ENCODE data around the gene THAP10. TPM values are rescaled to one million over a fixed set of nuclear protein-coding genes. Genes with fewer than 3 reads are reported as not detected.

Gene THAP10
- total RNA-seq, 3 donors from 2014 or later, result 1.2 to 2.7 (median 1.6) TPM

DNA sequence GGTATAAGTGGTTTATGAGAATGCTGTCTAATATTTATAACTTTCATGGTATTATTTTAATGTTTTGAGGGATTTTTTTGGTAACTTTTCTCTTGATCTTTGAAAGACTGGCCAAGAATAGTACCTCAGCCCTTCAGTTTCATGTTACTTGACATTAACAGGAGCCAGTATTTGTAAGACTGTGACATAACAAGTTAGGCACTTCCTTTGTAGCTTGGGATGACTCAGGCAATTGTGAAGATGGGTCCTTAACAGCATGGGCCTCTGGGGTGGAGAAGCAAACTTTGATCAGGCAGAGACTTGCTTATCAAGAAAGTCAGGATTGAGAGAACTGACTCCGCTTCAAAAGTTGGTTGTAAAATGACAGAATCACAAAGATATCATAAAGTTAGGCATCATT is 9.9 kb upstream of the THAP10 start:
- ATAC-seq, result peak; percentile 97
- Histone ChIP-seq H3K9me3 (peaks cover under 1% of the 10 kb centered on the region), H3K36me3 (ENCODE audit: low read depth) (no peaks in the 10 kb centered on the region), H3K4me1 (ENCODE audit: low read depth) (no peaks in the 10 kb centered on the region), H3K4me3 (no peak overlapping the region)
- peak in 1 of 3 donors; percentile 9 for DNase-seq
- TF ChIP-seq CTCF (IDR thresholded peaks at IDR 0.05), result no peak
- intact Hi-C loops (cut with DNase I, micrococcal nuclease), result no loop called here

DNA sequence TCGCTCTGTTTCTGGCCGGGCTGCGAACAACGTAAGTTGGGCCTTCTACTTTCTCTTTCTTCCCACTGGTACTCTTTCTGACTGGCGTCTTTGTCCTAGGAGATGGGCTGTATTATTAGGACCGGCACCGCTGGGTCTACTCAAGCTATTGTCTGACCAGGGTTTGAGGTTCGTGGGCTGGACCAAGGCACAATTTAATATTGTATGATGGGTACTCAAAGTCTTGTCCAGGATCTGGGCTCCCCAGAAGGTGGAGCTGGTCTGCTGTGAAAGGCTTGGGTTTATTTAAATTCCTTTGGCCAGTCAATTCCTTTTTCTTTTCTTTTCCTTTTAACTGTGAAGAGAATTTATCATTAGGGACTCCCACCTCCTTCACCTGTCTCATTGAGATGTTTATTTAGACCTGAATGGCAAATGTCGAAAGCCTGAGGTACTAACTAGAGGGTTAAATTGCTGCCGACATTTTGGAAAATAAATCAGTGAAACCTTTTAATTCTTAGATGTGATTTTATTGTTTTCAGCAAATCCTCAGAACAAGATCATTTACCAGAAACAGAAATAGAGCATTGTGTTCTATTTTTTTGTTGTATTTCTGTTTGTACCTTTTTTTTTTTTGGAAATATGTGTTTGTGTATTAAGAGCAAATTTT is 803 bp upstream of the THAP10 start:
- peaks cover 10% of the 10 kb centered on the region for H3K4me1 ChIP-seq (ENCODE audit: low read depth)
- peak; percentile 15 to 56 (median 37) for DNase-seq
- H3K4me3 ChIP-seq, result peak overlapping the region; percentile 33
- intact Hi-C loops (cut with DNase I, micrococcal nuclease), result no loop called here
- ATAC-seq, result peak; percentile 59
- no peaks in the 10 kb centered on the region for H3K36me3 ChIP-seq (ENCODE audit: low read depth)
- no peak for TF ChIP-seq CTCF (IDR thresholded peaks at IDR 0.05)
- no peaks in the 10 kb centered on the region for H3K9me3 ChIP-seq

DNA sequence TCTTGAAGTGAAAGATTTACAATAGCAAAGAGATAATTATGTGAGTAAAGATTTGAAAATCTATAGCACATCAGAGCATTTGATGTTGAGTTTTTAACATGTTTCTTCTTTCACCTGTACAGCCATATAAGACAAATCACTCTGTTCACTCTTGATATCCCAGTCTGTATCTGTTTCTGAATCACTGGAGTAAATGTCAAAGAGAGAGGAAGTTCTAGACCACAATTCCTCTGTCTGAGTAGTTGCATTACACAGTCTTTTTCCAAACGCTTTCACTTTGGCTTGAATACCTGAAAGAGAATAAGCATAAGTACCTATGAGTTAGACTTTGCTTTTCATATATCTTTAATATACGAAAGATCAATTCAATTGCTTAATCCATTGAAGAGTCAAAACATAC is 9.9 kb downstream of the THAP10 start:
- Histone ChIP-seq H3K4me3 (no peak overlapping the region), H3K4me1 (ENCODE audit: low read depth) (no peaks in the 10 kb centered on the region), H3K9me3 (no peaks in the 10 kb centered on the region), H3K36me3 (ENCODE audit: low read depth) (no peaks in the 10 kb centered on the region)
- TF ChIP-seq CTCF (IDR thresholded peaks at IDR 0.05), result no peak
- no peak for ATAC-seq
- intact Hi-C loops (cut with DNase I, micrococcal nuclease), result no loop called here
- DNase-seq, result no peak

DNA sequence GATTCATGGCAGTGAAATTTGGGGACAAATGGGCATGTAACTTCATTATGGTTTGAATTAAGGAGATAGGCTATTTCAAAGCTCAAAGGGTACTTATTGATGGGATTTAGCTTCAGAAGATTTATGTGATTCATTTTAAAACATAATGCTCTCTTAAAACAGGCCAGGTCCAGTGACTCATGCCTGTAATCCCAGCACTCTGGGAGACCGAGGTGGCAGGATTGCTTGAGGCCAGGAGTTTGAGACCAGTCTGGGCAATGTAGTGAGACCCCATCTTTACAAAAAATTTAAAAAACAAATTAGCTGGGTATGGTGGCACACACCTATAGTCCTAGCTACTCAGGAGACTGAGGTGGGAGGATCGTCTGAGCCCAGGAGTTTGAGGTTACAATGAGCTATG is 11.5 kb downstream of the THAP10 start:
- ATAC-seq (no peak), DNase-seq (no peak)
- TF ChIP-seq CTCF (IDR thresholded peaks at IDR 0.05), result no peak
- Histone ChIP-seq H3K36me3 (ENCODE audit: low read depth) (no peaks in the 10 kb centered on the region), H3K4me3 (no peak overlapping the region), H3K4me1 (ENCODE audit: low read depth) (no peaks in the 10 kb centered on the region), H3K9me3 (no peaks in the 10 kb centered on the region)
- intact Hi-C loops (cut with DNase I, micrococcal nuclease), result no loop called here

GRCh38 chr15:70879401-70879800 is 12.8 kb downstream of the THAP10 start:
- DNase-seq, result no peak
- no peak overlapping the region for H3K4me3 ChIP-seq
- H3K9me3 ChIP-seq, result no peaks in the 10 kb centered on the region
- H3K36me3 ChIP-seq (ENCODE audit: low read depth), result no peaks in the 10 kb centered on the region
- no peak for ATAC-seq
- no peaks in the 10 kb centered on the region for H3K4me1 ChIP-seq (ENCODE audit: low read depth)
- intact Hi-C loops (cut with DNase I, micrococcal nuclease), result no loop called here
- TF ChIP-seq CTCF (IDR thresholded peaks at IDR 0.05), result no peak

DNA sequence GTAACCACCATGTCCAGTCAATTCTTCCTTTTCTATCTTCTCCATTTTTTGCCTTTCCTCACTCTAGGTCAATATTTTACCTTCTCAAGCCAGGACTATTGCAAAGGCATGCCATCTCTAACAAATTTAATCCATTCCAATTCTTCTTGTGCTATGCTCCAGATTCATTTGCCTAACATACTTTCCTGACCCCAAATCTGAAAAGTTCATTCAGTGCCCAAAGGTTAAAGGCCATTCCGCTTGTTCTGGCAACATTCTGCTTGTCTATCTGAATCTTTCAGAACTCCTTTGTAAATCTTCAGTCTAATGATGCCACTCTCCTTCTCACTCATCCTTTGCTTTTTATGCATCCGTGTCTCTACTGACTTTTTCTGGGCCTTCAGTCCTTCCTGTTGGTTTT is 15.6 kb downstream of the THAP10 start:
- intact Hi-C loops (cut with DNase I, micrococcal nuclease), result no loop called here
- no peak overlapping the region for H3K4me3 ChIP-seq
- DNase-seq (no peak), ATAC-seq (no peak)
- no peaks in the 10 kb centered on the region for H3K9me3 ChIP-seq
- H3K4me1 ChIP-seq (ENCODE audit: low read depth), result no peaks in the 10 kb centered on the region
- H3K36me3 ChIP-seq (ENCODE audit: low read depth), result no peaks in the 10 kb centered on the region
- TF ChIP-seq CTCF (IDR thresholded peaks at IDR 0.05), result no peak
